ENCODE data around the gene RPF1. TPM values are rescaled to one million over a fixed set of nuclear protein-coding genes. Genes with fewer than 3 reads are reported as not detected.

RPF1 gene
- total RNA-seq, 6 donors from 2014 or later, result 12.2 to 46.4 (median 25.4) TPM

DNA sequence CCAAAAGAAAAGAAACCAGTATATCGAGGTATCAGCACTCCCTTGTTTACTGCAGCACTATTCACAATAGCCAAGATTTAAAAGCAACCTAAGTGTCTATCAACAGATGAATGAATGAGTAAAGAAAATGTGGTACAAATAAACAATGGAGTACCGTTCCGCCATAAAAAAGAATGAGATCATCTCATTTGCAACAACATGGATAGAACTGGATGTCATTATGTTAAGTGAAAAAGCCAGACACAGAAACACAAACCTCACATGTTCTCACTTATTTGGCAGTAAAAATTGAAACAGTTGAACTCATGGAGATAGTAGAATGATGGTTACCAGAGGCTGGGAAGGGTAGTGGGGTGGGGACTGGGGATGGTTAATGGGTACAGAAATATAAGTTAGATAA lies 31.6 kb downstream of the RPF1 start:
- H3K4me1 ChIP-seq, result peaks cover 0 to 10% (median 4%) of the 10 kb centered on the region in 4 donors

DNA sequence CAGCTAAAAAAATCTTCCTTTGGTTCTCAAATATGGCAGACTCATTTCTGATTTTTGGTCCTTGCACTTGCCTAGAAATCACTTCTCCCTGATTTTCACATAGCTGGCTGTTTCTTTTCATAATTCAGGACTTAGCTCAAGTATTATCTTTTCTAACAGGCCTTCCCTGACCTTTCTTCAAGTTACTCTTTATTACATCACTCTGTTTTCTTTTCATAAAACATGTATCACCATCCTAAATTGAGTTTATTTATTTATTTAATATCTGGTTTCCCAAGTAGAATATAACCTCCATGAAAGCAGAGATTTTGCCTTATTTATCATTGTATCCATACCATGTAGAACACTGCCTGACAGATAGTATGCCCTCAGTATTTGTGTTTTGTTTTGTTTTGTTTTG lies 45.5 kb downstream of the RPF1 start:
- ATAC-seq (ENCODE audit: low FRiP score in 2 of 2) (no peak), DNase-seq (no peak)
- Histone ChIP-seq H3K27me3 (no peaks in the 10 kb centered on the region), H3K36me3 (no peaks in the 10 kb centered on the region), H3K4me1 (no peaks in the 10 kb centered on the region), H3K4me3 (no peak overlapping the region), H3K27ac (no peak overlapping the region), H3K9me3 (no peaks in the 10 kb centered on the region)
- TF ChIP-seq EP300 (IDR thresholded peaks at IDR 0.05), result no peak
- no peak for TF ChIP-seq POLR2AphosphoS5 (IDR thresholded peaks at IDR 0.05)
- TF ChIP-seq POLR2A (IDR thresholded peaks at IDR 0.05), result no peak
- TF ChIP-seq CTCF (IDR thresholded peaks at IDR 0.05), result no peak

More for the DNA sequence above, 31.6 kb downstream of the RPF1 start:
- DNase-seq, result no peak
- TF ChIP-seq POLR2A (IDR thresholded peaks at IDR 0.05), result no peak
- no peak for TF ChIP-seq POLR2AphosphoS5 (IDR thresholded peaks at IDR 0.05)
- no peak for TF ChIP-seq CTCF (IDR thresholded peaks at IDR 0.05)
- TF ChIP-seq EP300 (IDR thresholded peaks at IDR 0.05), result no peak
- Histone ChIP-seq H3K36me3 (no peaks in the 10 kb centered on the region), H3K9me3 (peaks cover 0 to 5% (median 0%) of the 10 kb centered on the region in 4 donors), H3K27ac (no peak overlapping the region), H3K27me3 (no peaks in the 10 kb centered on the region), H3K4me3 (no peak overlapping the region)
- no peak for ATAC-seq (ENCODE audit: low FRiP score in 2 of 2)
- 88 to 93% methylated on average over 3 of the region's 3 CpGs for WGBS, 2 donors

DNA sequence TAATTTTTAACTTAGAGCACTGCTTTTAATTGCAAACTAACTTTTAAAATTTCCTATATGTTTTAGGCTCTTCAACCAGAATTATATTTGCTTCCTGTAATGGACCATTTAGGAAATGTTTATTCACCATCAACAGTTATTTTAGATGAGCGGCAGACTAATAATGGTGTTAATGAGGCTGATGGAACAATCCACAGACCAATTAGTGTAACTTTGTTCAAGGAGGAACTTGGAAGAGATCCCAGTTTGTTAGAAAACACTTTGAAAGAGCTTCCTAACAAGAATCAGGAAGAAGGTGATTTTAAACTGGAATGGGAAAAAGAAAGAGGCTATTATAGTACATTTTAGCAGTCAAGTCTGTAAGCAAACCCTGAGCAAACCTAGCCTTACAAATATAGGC lies 46.7 kb downstream of the RPF1 start:
- no peak overlapping the region for H3K27ac ChIP-seq
- no peaks in the 10 kb centered on the region for H3K27me3 ChIP-seq
- TF ChIP-seq EP300 (IDR thresholded peaks at IDR 0.05) (no peak), POLR2A (IDR thresholded peaks at IDR 0.05) (no peak), POLR2AphosphoS5 (IDR thresholded peaks at IDR 0.05) (no peak)
- no peak for ATAC-seq (ENCODE audit: low FRiP score in 2 of 2)
- no peak for DNase-seq
- no peaks in the 10 kb centered on the region for H3K36me3 ChIP-seq
- H3K4me3 ChIP-seq, result no peak overlapping the region
- H3K4me1 ChIP-seq, result no peaks in the 10 kb centered on the region
- 86 to 91% methylated on average over 1 of the region's 1 CpG for WGBS, 2 donors
- no peaks in the 10 kb centered on the region for H3K9me3 ChIP-seq

- Histone ChIP-seq H3K4me1 (no peaks in the 10 kb centered on the region), H3K27me3 (no peaks in the 10 kb centered on the region), H3K36me3 (peaks cover 0 to 14% (median 0%) of the 10 kb centered on the region in 4 donors), H3K4me3 (no peak overlapping the region), H3K27ac (no peak overlapping the region), H3K9me3 (no peaks in the 10 kb centered on the region)
- no peak for TF ChIP-seq POLR2AphosphoS5 (IDR thresholded peaks at IDR 0.05)
- TF ChIP-seq CTCF (IDR thresholded peaks at IDR 0.05), result no peak
- no peak for TF ChIP-seq POLR2A (IDR thresholded peaks at IDR 0.05)
- TF ChIP-seq EP300 (IDR thresholded peaks at IDR 0.05), result no peak
- DNase-seq (no peak), ATAC-seq (ENCODE audit: low FRiP score in 2 of 2) (no peak)
Measured at GRCh38 chr1:84538599-84538998, 59.5 kb downstream of the RPF1 start.

DNA sequence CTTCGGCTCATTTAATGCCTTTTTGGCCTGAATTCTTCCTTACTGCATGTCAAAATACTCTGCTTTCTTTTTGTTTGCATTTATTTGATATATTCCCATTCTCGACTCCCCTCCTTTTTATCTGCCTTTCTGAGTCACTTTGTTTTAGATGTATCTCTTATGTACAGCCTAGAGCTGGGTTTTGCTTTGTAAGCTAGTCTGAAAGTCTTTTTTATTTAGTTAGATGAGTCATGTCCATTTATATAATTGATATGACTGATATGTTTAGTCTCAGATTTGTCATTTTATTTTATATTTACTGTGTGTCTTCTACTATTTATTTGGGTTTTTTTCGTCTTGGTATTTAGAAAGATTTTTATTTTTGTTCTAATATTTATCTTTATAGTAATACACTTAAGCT lies 60.9 kb downstream of the RPF1 start:
- Histone ChIP-seq H3K27me3 (no peaks in the 10 kb centered on the region), H3K27ac (no peak overlapping the region), H3K9me3 (no peaks in the 10 kb centered on the region), H3K4me1 (no peaks in the 10 kb centered on the region), H3K4me3 (no peak overlapping the region), H3K36me3 (peaks cover 0 to 14% (median 0%) of the 10 kb centered on the region in 4 donors)
- DNase-seq (no peak), ATAC-seq (ENCODE audit: low FRiP score in 2 of 2) (no peak)
- 89 to 92% methylated on average over 3 of the region's 3 CpGs for WGBS, 2 donors
- TF ChIP-seq CTCF (IDR thresholded peaks at IDR 0.05), result no peak
- TF ChIP-seq POLR2AphosphoS5 (IDR thresholded peaks at IDR 0.05), result no peak
- no peak for TF ChIP-seq POLR2A (IDR thresholded peaks at IDR 0.05)
- no peak for TF ChIP-seq EP300 (IDR thresholded peaks at IDR 0.05)
